ENCODE results near the gene KCNJ4. TPM values are rescaled to one million over a fixed set of nuclear protein-coding genes. Genes with fewer than 3 reads are reported as not detected.

KCNJ4 gene
- total RNA-seq, 3 donors from 2014 or later, result not detected

DNA sequence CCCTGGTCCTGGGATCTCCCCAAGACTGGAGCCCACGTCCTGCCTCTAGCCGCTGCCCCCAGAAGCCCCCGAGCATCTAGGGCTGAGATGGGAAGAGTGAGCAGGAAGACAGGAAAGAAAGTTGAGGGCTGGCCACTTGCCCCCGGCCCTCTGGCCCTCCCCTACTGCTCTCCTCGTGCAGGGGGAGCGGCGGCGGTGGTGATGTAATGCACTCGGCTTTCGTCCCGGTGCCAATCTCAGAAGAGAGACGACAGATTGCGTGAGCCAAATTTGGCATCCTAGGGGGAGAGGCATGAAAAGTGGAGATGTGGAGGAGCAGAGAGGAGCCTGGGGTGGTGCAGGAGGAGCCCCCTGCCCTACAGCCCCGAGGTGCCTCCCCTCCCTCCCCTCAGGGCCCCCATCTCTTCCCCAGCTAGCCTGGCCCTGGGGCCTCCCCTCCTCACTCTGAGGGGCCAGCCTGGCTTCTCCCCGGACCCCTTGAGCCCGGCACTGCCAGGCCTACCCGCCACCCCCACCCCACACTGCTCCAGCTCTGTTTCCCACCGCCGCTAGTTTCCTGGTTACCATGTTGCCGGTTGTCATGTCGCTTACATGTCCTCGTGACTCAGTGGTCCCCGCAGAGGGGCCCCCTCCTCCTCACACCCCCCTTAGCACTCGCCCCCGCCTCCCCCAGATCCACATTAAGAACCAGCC, 2.5 kb downstream of the KCNJ4 start:
- Mint-ChIP-seq H3K9me3 (no peaks in the 10 kb centered on the region), H3K36me3 (ENCODE audit: insufficient read depth) (no peaks in the 10 kb centered on the region), H3K4me1 (ENCODE audit: low read depth) (peaks cover 9% of the 10 kb centered on the region), H3K27me3 (ENCODE audit: low read depth) (peaks cover 63% of the 10 kb centered on the region), H3K4me3 (no peak overlapping the region)
- DNase-seq (no peak), ATAC-seq (no peak)

- Mint-ChIP-seq H3K4me3 (no peak overlapping the region), H3K4me1 (ENCODE audit: low read depth) (peaks cover 9% of the 10 kb centered on the region), H3K27me3 (ENCODE audit: low read depth) (peaks cover 57% of the 10 kb centered on the region), H3K36me3 (ENCODE audit: insufficient read depth) (no peaks in the 10 kb centered on the region), H3K9me3 (no peaks in the 10 kb centered on the region)
- DNase-seq (no peak), ATAC-seq (no peak)
These were observed 3.1 kb downstream of the KCNJ4 start for GRCh38 chr22:38451864-38452263.

DNA sequence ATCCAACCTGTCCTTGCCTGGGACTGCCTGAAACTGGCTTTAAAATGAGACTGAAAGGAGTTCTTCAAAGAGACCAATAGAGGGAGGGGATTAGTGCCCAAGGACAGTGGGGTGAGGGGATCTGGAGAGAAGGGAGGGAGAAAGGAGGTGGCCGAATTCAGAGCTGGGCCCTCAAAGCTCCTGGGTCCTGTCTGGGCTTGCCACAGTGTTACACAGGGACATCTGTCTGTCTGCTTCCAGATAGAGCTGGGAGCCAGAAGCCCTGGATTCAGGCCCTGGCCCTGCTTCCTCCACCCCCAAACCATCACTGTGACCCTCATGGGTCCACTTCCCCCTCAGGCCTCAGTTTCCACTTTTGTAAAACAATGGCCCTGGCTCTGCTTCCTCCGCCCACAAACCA, 3.6 kb downstream of the KCNJ4 start:
- Mint-ChIP-seq H3K27me3 (ENCODE audit: low read depth) (peaks cover 52% of the 10 kb centered on the region), H3K4me3 (no peak overlapping the region), H3K36me3 (ENCODE audit: insufficient read depth) (no peaks in the 10 kb centered on the region), H3K9me3 (no peaks in the 10 kb centered on the region), H3K4me1 (ENCODE audit: low read depth) (peaks cover 6% of the 10 kb centered on the region)
- ATAC-seq (no peak), DNase-seq (no peak)

DNA sequence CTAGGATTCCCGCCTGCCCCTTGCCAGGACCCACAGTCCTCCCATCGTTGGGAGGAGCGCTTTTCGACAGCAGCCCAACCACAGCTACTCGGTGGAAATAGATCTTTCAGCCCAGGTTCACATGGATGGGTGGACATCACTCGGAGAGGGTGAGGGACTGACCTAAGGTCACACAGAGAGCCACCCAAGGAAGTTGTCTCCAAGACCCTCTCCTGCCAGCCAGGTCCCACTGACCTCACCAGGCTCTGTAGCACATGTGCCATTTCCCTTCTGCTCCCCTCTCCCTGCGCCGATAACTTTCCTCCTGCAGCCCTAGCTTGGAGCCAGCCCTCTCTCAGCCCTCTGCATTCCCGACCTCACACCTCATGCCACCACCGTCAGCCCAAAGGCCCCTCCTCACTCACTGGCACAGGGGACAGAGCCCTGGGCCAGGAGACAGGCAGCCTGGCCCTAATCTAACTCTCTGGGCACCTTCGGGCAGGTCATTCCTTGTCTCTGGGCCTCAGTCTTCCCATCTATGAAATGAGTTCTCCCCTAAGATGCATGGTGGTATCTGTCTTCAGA, 4.7 kb downstream of the KCNJ4 start:
- peaks cover 51% of the 10 kb centered on the region for H3K27me3 Mint-ChIP-seq (ENCODE audit: low read depth)
- H3K36me3 Mint-ChIP-seq (ENCODE audit: insufficient read depth), result no peaks in the 10 kb centered on the region
- ATAC-seq, result no peak
- H3K4me3 Mint-ChIP-seq, result no peak overlapping the region
- H3K9me3 Mint-ChIP-seq, result no peaks in the 10 kb centered on the region
- H3K4me1 Mint-ChIP-seq (ENCODE audit: low read depth), result peaks cover 4% of the 10 kb centered on the region
- no peak for DNase-seq

DNA sequence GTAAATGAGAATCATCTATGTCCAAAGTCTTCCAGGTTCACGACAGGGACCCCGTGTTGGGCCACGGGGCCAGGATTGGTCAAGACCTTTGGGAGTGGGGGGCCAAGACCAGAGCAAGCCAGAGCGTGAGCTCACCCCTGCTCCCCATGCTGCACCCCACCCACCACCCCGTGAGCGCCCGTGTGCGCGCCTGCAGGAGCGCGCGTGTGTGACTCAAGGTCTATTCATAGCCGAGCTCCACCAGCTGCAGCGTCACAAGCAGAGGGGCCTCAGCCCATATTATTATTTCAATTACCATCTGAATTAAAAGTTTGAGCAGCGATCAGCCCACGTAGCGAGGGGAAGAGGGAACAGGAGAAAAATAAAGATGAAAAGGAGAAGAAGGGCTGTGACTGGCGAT, 5.2 kb downstream of the KCNJ4 start:
- Mint-ChIP-seq H3K27me3 (ENCODE audit: low read depth) (peaks cover 53% of the 10 kb centered on the region), H3K4me3 (no peak overlapping the region), H3K4me1 (ENCODE audit: low read depth) (peaks cover 4% of the 10 kb centered on the region), H3K36me3 (ENCODE audit: insufficient read depth) (no peaks in the 10 kb centered on the region), H3K9me3 (no peaks in the 10 kb centered on the region)
- DNase-seq (no peak), ATAC-seq (no peak)

GRCh38 chr22:38448945-38449745, 5.9 kb downstream of the KCNJ4 start:
- ATAC-seq, result no peak
- Mint-ChIP-seq H3K27me3 (ENCODE audit: low read depth) (peaks cover 52% of the 10 kb centered on the region), H3K4me3 (no peak overlapping the region), H3K36me3 (ENCODE audit: insufficient read depth) (no peaks in the 10 kb centered on the region), H3K4me1 (ENCODE audit: low read depth) (no peaks in the 10 kb centered on the region), H3K9me3 (no peaks in the 10 kb centered on the region)
- DNase-seq, result no peak

DNA sequence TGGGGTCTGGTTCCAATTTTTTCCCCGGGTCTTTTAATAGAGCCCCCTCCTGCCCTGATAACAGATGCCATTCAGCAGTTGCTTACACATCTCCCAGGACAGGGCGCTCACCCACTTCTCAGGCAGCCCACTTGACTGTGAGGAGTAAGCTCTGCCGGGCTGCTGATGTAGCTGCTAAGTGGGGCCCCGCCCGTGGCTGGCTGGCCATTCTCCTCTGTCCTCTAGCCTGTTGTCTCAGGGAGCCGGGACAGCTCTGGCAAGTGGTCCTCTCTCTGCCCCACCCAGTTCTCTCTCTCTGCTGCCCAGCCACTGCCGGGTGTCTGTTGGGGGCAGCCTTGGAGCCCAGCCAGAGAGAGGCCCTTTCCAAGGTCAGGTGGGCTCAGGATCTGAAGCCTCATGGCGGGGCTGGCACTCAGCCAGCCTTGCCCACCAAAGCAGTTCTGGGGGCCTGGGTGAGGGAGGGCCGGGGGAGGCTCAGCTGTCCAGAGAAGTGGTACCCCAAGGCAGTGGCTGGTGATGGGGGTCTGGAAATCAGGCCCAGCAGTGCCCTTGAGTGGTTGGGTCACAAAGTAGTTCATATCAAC, 8.9 kb downstream of the KCNJ4 start:
- H3K36me3 Mint-ChIP-seq (ENCODE audit: insufficient read depth), result no peaks in the 10 kb centered on the region
- peaks cover 33% of the 10 kb centered on the region for H3K27me3 Mint-ChIP-seq (ENCODE audit: low read depth)
- H3K4me1 Mint-ChIP-seq (ENCODE audit: low read depth), result no peaks in the 10 kb centered on the region
- H3K4me3 Mint-ChIP-seq, result no peak overlapping the region
- no peak for ATAC-seq
- no peak for DNase-seq
- H3K9me3 Mint-ChIP-seq, result no peaks in the 10 kb centered on the region

- no peaks in the 10 kb centered on the region for H3K9me3 Mint-ChIP-seq
- no peaks in the 10 kb centered on the region for H3K4me1 Mint-ChIP-seq (ENCODE audit: low read depth)
- H3K36me3 Mint-ChIP-seq (ENCODE audit: insufficient read depth), result no peaks in the 10 kb centered on the region
- H3K27me3 Mint-ChIP-seq (ENCODE audit: low read depth), result peaks cover 23% of the 10 kb centered on the region
- ATAC-seq, result no peak
- DNase-seq, result no peak
- no peak overlapping the region for H3K4me3 Mint-ChIP-seq
These were observed 10.2 kb downstream of the KCNJ4 start for GRCh38 chr22:38444783-38445182.

GRCh38 chr22:38443628-38444521, 11.1 kb downstream of the KCNJ4 start:
- peaks cover 19% of the 10 kb centered on the region for H3K27me3 Mint-ChIP-seq (ENCODE audit: low read depth)
- no peak for DNase-seq
- H3K36me3 Mint-ChIP-seq (ENCODE audit: insufficient read depth), result no peaks in the 10 kb centered on the region
- H3K9me3 Mint-ChIP-seq, result no peaks in the 10 kb centered on the region
- ATAC-seq, result no peak
- H3K4me3 Mint-ChIP-seq, result no peak overlapping the region
- no peaks in the 10 kb centered on the region for H3K4me1 Mint-ChIP-seq (ENCODE audit: low read depth)

DNA sequence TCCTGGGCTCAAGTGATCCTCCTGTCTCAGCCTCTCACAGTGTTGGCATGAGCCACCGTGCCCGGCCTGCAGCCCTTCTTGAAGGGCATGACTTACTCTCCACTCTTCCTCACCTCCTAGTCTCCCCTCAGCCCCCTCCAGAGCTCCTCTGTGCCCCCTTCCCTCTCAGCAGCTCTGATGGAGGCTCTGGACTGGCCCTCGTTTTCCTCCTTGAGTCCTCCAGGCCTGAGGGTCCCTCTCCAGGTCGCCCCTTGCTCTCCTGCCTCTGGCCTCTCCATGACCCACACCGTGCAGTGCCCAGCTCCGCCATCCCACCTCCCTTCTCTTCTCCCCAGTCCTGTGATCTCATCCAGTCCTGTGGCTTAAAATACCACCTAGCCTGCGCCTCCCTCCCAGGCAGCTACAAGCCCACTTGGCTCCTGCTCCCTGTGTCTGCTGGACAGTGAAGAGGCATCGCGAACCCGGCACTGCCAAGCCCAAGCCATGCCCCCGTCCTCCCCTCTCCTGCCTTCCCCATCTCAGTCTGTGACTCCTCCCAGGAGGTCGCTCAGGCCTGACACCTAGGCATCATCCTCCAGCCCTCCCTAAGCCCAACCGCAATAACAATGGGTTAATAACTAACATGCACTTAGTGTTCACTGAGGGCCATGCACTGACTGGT, 11.9 kb downstream of the KCNJ4 start:
- DNase-seq (no peak), ATAC-seq (no peak)
- H3K27me3 Mint-ChIP-seq (ENCODE audit: low read depth), result peaks cover 17% of the 10 kb centered on the region
- no peaks in the 10 kb centered on the region for H3K9me3 Mint-ChIP-seq
- no peaks in the 10 kb centered on the region for H3K36me3 Mint-ChIP-seq (ENCODE audit: insufficient read depth)
- no peak overlapping the region for H3K4me3 Mint-ChIP-seq
- no peaks in the 10 kb centered on the region for H3K4me1 Mint-ChIP-seq (ENCODE audit: low read depth)

- Mint-ChIP-seq H3K27me3 (ENCODE audit: low read depth) (peaks cover 13% of the 10 kb centered on the region), H3K4me3 (no peak overlapping the region), H3K9me3 (no peaks in the 10 kb centered on the region), H3K4me1 (ENCODE audit: low read depth) (no peaks in the 10 kb centered on the region), H3K36me3 (ENCODE audit: insufficient read depth) (no peaks in the 10 kb centered on the region)
- DNase-seq, result no peak
- no peak for ATAC-seq
These were observed 13.2 kb downstream of the KCNJ4 start for GRCh38 chr22:38441620-38442287.

DNA sequence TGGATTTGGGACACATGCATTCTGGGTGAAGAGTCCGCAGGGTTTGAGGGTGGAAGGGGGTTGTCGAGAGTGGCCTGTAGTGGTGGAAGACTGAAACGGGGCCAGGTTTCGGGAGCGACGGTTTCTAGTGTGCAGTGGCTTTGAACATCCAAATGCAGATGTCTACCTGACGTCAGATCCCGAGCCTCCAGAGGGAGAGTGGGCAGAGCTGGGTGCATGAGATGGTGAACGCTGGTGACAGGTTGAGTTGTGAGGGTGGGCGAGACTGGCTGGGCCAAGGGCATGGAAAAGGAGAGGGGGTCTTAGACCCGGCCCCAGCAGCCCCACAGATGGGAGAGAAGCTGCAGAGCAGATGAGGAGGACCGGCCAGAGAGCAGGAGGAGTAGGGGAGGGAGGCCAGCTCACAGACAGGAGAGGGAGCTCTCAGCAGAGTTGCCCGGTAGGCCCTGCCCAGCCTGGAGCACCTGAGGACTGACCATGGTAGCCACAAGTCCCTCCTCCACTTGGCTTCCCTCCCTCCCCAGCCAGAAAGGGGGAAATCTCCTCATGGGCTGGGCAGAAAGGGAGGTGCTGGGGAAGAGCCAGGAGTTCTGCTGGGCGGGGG, 14.2 kb downstream of the KCNJ4 start:
- Mint-ChIP-seq H3K9me3 (no peaks in the 10 kb centered on the region), H3K27me3 (ENCODE audit: low read depth) (peaks cover 13% of the 10 kb centered on the region), H3K4me1 (ENCODE audit: low read depth) (no peaks in the 10 kb centered on the region), H3K36me3 (ENCODE audit: insufficient read depth) (no peaks in the 10 kb centered on the region), H3K4me3 (no peak overlapping the region)
- no peak for DNase-seq
- ATAC-seq, result no peak

GRCh38 chr22:38437416-38437815, 17.6 kb downstream of the KCNJ4 start:
- no peak overlapping the region for H3K4me3 Mint-ChIP-seq
- DNase-seq (no peak), ATAC-seq (no peak)
- no peaks in the 10 kb centered on the region for H3K4me1 Mint-ChIP-seq (ENCODE audit: low read depth)
- H3K27me3 Mint-ChIP-seq (ENCODE audit: low read depth), result peaks cover 2% of the 10 kb centered on the region
- no peaks in the 10 kb centered on the region for H3K36me3 Mint-ChIP-seq (ENCODE audit: insufficient read depth)
- no peaks in the 10 kb centered on the region for H3K9me3 Mint-ChIP-seq
